Measurements from ENCODE around the gene UXS1.

UXS1 gene

GRCh38 chr2:106108351-106108750 is 85.8 kb downstream of the UXS1 start:
- DNase-seq (ENCODE audit: low read depth): peak; percentile 45
- no peak overlapping the region for H3K4me3 ChIP-seq (ENCODE audit: low read length)
- TF ChIP-seq, protein P1, sequence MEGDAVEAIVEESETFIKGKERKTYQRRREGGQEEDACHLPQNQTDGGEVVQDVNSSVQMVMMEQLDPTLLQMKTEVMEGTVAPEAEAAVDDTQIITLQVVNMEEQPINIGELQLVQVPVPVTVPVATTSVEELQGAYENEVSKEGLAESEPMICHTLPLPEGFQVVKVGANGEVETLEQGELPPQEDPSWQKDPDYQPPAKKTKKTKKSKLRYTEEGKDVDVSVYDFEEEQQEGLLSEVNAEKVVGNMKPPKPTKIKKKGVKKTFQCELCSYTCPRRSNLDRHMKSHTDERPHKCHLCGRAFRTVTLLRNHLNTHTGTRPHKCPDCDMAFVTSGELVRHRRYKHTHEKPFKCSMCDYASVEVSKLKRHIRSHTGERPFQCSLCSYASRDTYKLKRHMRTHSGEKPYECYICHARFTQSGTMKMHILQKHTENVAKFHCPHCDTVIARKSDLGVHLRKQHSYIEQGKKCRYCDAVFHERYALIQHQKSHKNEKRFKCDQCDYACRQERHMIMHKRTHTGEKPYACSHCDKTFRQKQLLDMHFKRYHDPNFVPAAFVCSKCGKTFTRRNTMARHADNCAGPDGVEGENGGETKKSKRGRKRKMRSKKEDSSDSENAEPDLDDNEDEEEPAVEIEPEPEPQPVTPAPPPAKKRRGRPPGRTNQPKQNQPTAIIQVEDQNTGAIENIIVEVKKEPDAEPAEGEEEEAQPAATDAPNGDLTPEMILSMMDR (conservative IDR thresholded peaks at IDR 0.05; ENCODE audit: low read length): peak; percentile 58

DNA sequence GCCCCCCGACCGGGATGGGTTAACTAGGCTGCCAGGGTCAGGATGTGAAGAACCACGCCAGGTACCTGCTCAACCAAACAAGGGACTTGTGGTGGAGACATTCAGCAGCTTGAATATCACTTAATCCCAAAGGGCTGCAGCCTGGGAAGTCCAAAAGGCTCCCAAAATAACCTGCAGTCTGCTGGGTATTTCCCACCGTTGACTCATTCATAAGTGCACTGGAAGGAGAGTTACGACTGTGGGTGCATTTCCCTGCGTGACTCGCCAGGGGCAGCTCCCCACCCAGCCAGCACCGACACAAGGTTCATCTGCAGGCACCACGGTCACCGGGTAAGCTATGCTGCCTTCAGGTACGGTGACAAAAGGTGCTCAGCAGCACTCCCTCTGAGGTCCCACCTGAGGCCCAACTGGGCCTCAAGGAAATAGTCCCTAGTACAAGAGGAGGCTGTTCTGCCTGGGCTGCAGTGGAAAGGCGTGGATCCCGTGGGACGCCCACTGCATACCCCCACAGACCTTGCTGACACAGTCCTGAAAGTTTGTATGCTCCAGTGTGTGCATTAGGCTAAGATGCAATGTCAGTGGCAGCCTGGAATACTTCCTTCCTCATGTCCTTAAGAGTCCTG is 86.5 kb downstream of the UXS1 start:
- DNase-seq (ENCODE audit: low read depth): peak; percentile 35
- TF ChIP-seq, protein P1 (conservative IDR thresholded peaks at IDR 0.05; ENCODE audit: low read length): peak; percentile 21

GRCh38 chr2:106106622-106107508 is 87.2 kb downstream of the UXS1 start:
- no peak for DNase-seq (ENCODE audit: low read depth)
- TF ChIP-seq, protein P1 (conservative IDR thresholded peaks at IDR 0.05; ENCODE audit: low read length): no peak
- no peak overlapping the region for H3K4me3 ChIP-seq (ENCODE audit: low read length)

More for the DNA sequence above, 86.5 kb downstream of the UXS1 start:
- no peak overlapping the region for H3K4me3 ChIP-seq (ENCODE audit: low read length)

DNA sequence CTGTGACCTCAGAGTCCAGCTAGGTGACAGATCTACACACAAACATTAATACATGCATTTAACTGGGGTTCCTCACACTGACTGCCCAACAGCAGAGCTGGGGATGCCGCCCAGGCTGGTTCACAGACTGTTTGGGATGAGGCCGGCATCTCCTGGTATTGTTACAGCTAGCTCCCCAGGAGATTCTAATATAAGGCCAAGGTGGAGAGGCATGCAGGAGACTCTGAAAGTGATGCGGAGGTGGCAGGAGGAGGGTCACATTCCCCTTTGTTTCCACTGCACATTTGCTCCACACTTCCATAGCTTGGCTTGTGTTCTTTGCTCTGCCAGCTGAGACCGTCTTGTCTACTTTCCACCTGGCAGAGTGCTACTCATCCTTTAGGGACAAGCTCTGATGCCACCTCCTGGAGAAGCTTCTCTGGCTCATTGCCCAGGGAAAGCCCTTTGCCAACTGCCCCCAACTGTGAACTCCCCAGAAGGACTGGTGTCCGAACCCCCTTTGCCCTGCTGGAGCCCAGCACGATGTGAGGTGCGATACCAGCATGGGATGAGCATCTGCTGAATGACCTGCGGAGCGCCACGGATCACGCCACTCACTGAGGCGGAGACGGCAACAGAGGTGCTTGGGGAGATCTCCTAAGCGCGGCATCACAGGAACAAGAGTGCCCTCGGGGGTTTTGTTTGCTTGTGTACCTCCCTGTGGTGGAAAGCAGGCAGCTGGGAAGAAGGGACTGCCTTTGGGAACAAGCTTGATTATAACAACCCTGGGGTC is 88.8 kb downstream of the UXS1 start:
- TF ChIP-seq, protein P1 (conservative IDR thresholded peaks at IDR 0.05; ENCODE audit: low read length): no peak
- H3K4me3 ChIP-seq (ENCODE audit: low read length): no peak overlapping the region
- DNase-seq (ENCODE audit: low read depth): no peak

- TF ChIP-seq, protein P1 (conservative IDR thresholded peaks at IDR 0.05; ENCODE audit: low read length): peak; percentile 99
Measured at GRCh38 chr2:106104332-106105062, 89.6 kb downstream of the UXS1 start.

DNA sequence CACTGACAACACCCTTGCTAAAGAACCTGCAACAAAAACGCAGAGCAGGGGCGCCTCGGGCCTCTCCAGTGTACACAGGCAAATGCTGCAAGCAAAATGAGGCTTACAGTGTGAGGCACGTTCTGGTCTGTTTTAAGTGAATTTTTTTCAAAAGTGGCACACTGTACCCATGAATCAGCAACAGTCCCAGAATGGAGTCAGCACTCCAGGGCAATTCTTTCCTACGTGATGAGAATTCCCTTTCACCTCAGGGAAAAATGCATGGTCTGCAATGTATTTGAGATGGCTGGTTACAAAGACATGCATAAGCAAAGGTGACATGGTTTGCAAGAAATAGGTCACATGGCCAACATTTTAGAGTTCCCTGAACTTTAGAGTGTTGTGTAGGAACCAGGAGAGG is 94.4 kb downstream of the UXS1 start:
- H3K4me3 ChIP-seq (ENCODE audit: low read length): no peak overlapping the region
- TF ChIP-seq, protein P1 (conservative IDR thresholded peaks at IDR 0.05; ENCODE audit: low read length): no peak
- DNase-seq (ENCODE audit: low read depth): no peak

More at GRCh38 chr2:106104332-106105062, 89.6 kb downstream of the UXS1 start:
- H3K4me3 ChIP-seq (ENCODE audit: low read length): no peak overlapping the region
- peak; percentile 59 for DNase-seq (ENCODE audit: low read depth)
